ENCODE results near the gene SLC6A1. TPM values are rescaled to one million over a fixed set of nuclear protein-coding genes. Genes with fewer than 3 reads are reported as not detected.

Gene SLC6A1
- total RNA-seq, 1 experiment from 2014 or later = not detected

GRCh38 chr3:11014752-11015151, 22.2 kb downstream of the SLC6A1 start:
- intact Hi-C loops (cut with micrococcal nuclease; ENCODE audit: unreplicated experiment) = no loop called here
- H3K9me3 Mint-ChIP-seq (ENCODE audit: low read depth, unreplicated experiment) = no peaks in the 10 kb centered on the region
- BruUV-seq (replicated peaks) = no TSS peak
- no peaks in the 10 kb centered on the region for H3K36me3 Mint-ChIP-seq (ENCODE audit: insufficient read depth, unreplicated experiment)
- H3K4me1 Mint-ChIP-seq (ENCODE audit: low read depth, unreplicated experiment) = peaks cover 9% of the 10 kb centered on the region
- no peak overlapping the region for H3K4me3 Mint-ChIP-seq (ENCODE audit: low read depth, unreplicated experiment)
- no peak overlapping the region for H3K27ac Mint-ChIP-seq (ENCODE audit: unreplicated experiment)
- TF ChIP-seq, protein P1, sequence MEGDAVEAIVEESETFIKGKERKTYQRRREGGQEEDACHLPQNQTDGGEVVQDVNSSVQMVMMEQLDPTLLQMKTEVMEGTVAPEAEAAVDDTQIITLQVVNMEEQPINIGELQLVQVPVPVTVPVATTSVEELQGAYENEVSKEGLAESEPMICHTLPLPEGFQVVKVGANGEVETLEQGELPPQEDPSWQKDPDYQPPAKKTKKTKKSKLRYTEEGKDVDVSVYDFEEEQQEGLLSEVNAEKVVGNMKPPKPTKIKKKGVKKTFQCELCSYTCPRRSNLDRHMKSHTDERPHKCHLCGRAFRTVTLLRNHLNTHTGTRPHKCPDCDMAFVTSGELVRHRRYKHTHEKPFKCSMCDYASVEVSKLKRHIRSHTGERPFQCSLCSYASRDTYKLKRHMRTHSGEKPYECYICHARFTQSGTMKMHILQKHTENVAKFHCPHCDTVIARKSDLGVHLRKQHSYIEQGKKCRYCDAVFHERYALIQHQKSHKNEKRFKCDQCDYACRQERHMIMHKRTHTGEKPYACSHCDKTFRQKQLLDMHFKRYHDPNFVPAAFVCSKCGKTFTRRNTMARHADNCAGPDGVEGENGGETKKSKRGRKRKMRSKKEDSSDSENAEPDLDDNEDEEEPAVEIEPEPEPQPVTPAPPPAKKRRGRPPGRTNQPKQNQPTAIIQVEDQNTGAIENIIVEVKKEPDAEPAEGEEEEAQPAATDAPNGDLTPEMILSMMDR (IDR thresholded peaks at IDR 0.05; ENCODE audit: unreplicated experiment) = no peak
- no peak for DNase-seq
- H3K27me3 Mint-ChIP-seq (ENCODE audit: unreplicated experiment) = peaks cover 97% of the 10 kb centered on the region
- CTCF ChIA-PET = interaction anchor here (1.0 kb wide), 1 partner anchor 8 kb away, joined by 3 read pairs; no protein-coding TSS in a partner anchor

DNA sequence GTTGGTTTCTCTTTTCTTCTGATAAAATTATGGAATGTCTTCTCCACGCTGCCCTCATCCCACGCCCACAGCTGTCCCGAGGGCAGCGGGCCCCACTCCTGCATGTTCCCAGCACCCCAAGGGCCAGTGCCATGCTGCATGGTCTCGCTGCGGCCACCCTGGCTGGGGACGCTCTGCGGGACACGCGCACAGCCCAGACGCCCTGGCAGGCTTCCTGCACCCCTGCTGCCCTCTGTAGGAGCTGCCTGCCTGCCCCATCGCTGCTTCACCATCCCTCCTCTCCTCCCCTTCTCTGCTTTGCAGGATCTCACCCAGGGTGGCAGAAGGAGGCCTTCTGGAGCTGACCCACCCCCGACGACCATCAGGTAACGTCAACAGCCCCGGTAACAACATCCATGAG, 22.8 kb downstream of the SLC6A1 start:
- Mint-ChIP-seq H3K4me1 (ENCODE audit: low read depth, unreplicated experiment) (peaks cover 9% of the 10 kb centered on the region), H3K4me3 (ENCODE audit: low read depth, unreplicated experiment) (no peak overlapping the region), H3K36me3 (ENCODE audit: insufficient read depth, unreplicated experiment) (no peaks in the 10 kb centered on the region), H3K27ac (ENCODE audit: unreplicated experiment) (no peak overlapping the region), H3K9me3 (ENCODE audit: low read depth, unreplicated experiment) (no peaks in the 10 kb centered on the region), H3K27me3 (ENCODE audit: unreplicated experiment) (peaks cover 97% of the 10 kb centered on the region)
- DNase-seq = no peak
- TF ChIP-seq, protein P1 (IDR thresholded peaks at IDR 0.05; ENCODE audit: unreplicated experiment) = no peak
- CTCF ChIA-PET = no interaction called here
- BruUV-seq (replicated peaks) = no TSS peak
- intact Hi-C loops (cut with micrococcal nuclease; ENCODE audit: unreplicated experiment) = no loop called here

DNA sequence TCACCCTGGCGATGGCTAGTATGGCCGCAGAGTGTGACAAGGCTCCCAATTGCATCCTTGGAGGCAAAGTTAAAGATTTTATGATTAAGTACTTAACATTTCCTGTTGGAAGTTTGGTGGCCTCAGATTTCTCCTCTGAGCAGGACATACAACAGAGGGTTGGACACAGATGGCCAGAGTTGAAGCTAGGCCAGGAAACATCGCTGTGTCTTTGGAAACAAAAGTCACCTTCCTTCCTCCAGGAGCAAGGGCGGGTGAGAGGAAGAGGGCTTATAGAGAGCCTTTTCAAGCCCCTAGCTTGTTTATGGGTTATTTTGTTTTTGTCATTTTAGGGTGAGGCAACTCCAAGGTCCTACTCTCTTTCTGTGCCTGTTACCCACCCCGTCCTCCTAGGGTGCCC, 24.2 kb downstream of the SLC6A1 start:
- intact Hi-C loops (cut with micrococcal nuclease; ENCODE audit: unreplicated experiment) = no loop called here
- H3K4me1 Mint-ChIP-seq (ENCODE audit: low read depth, unreplicated experiment) = peaks cover 9% of the 10 kb centered on the region
- no peak for DNase-seq
- H3K27ac Mint-ChIP-seq (ENCODE audit: unreplicated experiment) = no peak overlapping the region
- H3K4me3 Mint-ChIP-seq (ENCODE audit: low read depth, unreplicated experiment) = no peak overlapping the region
- H3K36me3 Mint-ChIP-seq (ENCODE audit: insufficient read depth, unreplicated experiment) = no peaks in the 10 kb centered on the region
- CTCF ChIA-PET = no interaction called here
- H3K9me3 Mint-ChIP-seq (ENCODE audit: low read depth, unreplicated experiment) = no peaks in the 10 kb centered on the region
- H3K27me3 Mint-ChIP-seq (ENCODE audit: unreplicated experiment) = peaks cover 100% of the 10 kb centered on the region
- no TSS peak for BruUV-seq (replicated peaks)
- TF ChIP-seq, protein P1 (IDR thresholded peaks at IDR 0.05; ENCODE audit: unreplicated experiment) = no peak

GRCh38 chr3:11019116-11019819, 26.7 kb downstream of the SLC6A1 start:
- intact Hi-C loops (cut with micrococcal nuclease; ENCODE audit: unreplicated experiment) = no loop called here
- Mint-ChIP-seq H3K27me3 (ENCODE audit: unreplicated experiment) (peaks cover 100% of the 10 kb centered on the region), H3K36me3 (ENCODE audit: insufficient read depth, unreplicated experiment) (no peaks in the 10 kb centered on the region), H3K27ac (ENCODE audit: unreplicated experiment) (no peak overlapping the region), H3K4me3 (ENCODE audit: low read depth, unreplicated experiment) (no peak overlapping the region), H3K9me3 (ENCODE audit: low read depth, unreplicated experiment) (no peaks in the 10 kb centered on the region), H3K4me1 (ENCODE audit: low read depth, unreplicated experiment) (peaks cover 9% of the 10 kb centered on the region)
- BruUV-seq (replicated peaks) = no TSS peak
- DNase-seq = no peak
- CTCF ChIA-PET = no interaction called here
- TF ChIP-seq, protein P1 (IDR thresholded peaks at IDR 0.05; ENCODE audit: unreplicated experiment) = no peak

Measured in Calu3 (cell line).